ENCODE results near the gene ADGRG1.

Gene ADGRG1

GRCh38 chr16:57598437-57598836 is 30.0 kb upstream of the ADGRG1 start:
- DNase-seq (ENCODE audit: low read depth in 2 of 2), result no peak
- no peak overlapping the region for H3K4me3 ChIP-seq (replicated peaks in 1 of 2; ENCODE audit: low read depth in 2 of 2, low read length in 2 of 2)
- no peak for TF ChIP-seq CTCF (IDR thresholded peaks at IDR 0.05; ENCODE audit: low read depth, low read length)

- peak; percentile 80 for TF ChIP-seq CTCF (IDR thresholded peaks at IDR 0.05; ENCODE audit: low read depth, low read length)
- H3K4me3 ChIP-seq (replicated peaks in 1 of 2; ENCODE audit: low read depth in 2 of 2, low read length in 2 of 2), result no peak overlapping the region
- DNase-seq (ENCODE audit: low read depth in 2 of 2), result peak; percentile 50 to 64
Measured at GRCh38 chr16:57600048-57600835, 28.2 kb upstream of the ADGRG1 start.

DNA sequence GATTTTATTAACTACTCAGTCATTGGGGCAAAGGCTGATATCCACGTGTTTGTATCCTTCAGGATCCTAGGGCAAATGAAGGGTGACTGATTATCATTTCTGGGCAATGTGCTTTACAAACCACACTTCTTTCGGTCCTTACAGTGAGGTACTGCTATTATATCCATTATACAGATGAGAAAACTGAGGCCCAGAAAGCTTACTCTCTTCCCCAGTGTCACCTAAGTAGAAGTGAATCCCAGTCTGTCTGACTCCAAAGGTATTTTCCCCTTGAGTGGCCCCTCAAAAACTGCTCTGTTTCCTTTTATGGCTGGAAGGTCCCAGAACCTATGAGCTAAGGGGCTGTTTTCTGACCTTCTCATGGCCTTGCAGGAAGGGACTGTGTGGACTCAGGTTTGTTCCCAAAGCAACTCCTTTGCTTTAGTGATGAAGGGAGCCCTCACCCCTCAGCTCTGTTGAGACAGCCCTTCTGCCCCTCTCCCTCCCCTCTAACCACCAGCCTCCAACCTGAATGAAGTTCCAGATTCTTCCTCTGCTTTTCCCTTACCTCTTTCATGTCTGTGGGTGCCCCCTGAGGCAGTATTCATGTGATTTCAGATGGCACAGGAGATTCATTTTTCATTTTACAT is 27.4 kb upstream of the ADGRG1 start:
- no peak for DNase-seq (ENCODE audit: low read depth in 2 of 2)
- TF ChIP-seq CTCF (IDR thresholded peaks at IDR 0.05; ENCODE audit: low read depth, low read length), result no peak
- no peak overlapping the region for H3K4me3 ChIP-seq (replicated peaks in 1 of 2; ENCODE audit: low read depth in 2 of 2, low read length in 2 of 2)

DNA sequence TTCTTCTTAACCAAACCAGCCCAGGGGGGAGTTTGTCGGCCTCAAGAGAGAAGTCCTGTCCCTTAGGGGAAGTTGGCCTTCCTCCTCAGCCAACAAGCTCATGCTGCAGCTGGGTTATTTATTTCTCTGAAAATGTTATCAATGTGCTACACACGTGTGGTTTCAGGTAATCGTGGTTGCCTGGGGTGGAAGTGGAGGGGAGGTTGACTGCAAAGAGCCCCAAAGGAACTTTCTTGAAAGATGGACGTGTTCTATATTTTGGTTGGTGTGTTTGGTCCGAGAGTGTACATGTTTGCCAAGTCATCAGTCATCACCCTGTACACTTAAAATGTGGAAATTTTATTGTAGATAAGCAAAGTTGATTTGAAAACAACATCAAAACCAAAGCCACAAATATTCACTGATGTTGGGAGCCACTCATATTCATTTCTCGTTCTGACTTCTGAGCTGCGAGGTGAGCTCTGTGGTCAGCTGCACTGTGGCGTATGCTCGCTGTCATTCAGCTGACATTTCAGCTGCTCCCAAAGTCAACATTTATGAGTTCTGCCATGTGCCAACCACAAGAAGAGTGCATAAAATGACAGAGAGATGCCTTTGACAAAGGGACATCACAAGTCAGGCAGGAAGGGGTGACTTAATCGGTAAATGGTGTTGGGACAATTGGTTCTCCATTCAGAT is 26.5 kb upstream of the ADGRG1 start:
- no peak for DNase-seq (ENCODE audit: low read depth in 2 of 2)
- no peak for TF ChIP-seq CTCF (IDR thresholded peaks at IDR 0.05; ENCODE audit: low read depth, low read length)
- H3K4me3 ChIP-seq (replicated peaks in 1 of 2; ENCODE audit: low read depth in 2 of 2, low read length in 2 of 2), result no peak overlapping the region

DNA sequence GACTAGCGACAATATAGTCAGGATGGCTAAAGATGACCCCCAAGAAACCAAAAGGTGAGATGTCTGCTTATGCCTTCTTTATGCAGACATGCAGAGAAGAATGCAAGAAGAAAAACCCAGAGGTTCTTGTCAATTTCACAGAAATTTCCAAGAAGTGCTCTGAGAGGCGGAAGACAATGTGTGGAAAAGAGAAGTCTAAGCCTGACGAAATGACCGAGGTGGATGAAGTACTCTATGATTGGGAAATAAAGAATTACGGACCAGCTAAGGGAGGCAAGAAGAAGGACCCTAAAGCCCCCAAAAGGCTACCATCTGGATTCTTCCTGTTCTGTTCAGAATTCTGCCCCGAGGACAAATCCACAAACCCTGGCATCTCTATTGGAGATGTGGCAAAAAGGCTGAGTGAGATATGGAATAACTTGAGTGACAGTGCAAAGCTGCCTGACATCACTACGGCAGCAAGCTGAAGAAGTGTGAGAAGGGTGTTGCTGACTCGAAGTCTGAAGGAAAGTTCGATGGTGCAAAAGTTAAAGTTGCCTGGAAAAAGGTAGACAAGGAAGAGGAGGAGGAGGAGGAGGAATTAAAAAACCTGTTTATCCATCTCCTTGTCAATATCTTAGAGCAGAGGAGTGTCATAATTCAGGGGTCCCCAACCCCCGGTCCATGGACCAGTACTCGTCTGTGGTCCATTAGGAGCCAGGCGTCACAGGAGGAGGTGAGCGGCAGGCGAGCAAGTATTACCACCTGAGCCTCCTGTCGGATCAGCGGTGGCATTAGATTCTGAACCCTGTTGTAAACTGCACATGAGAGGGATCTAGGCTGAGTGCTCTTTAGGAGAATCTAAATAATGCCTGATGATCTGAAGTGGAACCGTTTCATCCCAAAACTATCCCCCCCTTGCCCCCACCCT is 25.1 kb upstream of the ADGRG1 start:
- TF ChIP-seq CTCF (IDR thresholded peaks at IDR 0.05; ENCODE audit: low read depth, low read length), result no peak
- H3K4me3 ChIP-seq (replicated peaks in 1 of 2; ENCODE audit: low read depth in 2 of 2, low read length in 2 of 2), result no peak overlapping the region
- DNase-seq (ENCODE audit: low read depth in 2 of 2), result no peak

- H3K4me3 ChIP-seq (replicated peaks in 1 of 2; ENCODE audit: low read depth in 2 of 2, low read length in 2 of 2), result no peak overlapping the region
- no peak for TF ChIP-seq CTCF (IDR thresholded peaks at IDR 0.05; ENCODE audit: low read depth, low read length)
- DNase-seq (ENCODE audit: low read depth in 2 of 2), result no peak
Measured at GRCh38 chr16:57604177-57604576, 24.3 kb upstream of the ADGRG1 start.

All from cardiac fibroblast (primary cell).